MM.1S (cell line): ENCODE data around the gene SLC6A13.

Source experiments
- DNase-seq: peaks from one replicate; pipeline ENCODE4 v3.0.0-alpha.2; 2015
- H2AFZ ChIP-seq: fragments of 300-600 bp; sonication (generic); 2 replicates; pipeline ENCODE4 v1.6.0; 2016; ENCODE audit warnings: antibody characterized with exemption, low read length
- H3F3A ChIP-seq: fragments of 300-600 bp; sonication (generic); 2 replicates; pipeline ENCODE4 v1.6.1; 2016; ENCODE audit warnings: mild to moderate bottlenecking, antibody characterized with exemption, low read length, moderate library complexity, mixed read lengths; ENCODE audit not compliant: insufficient read depth
- H3K27ac ChIP-seq: fragments of 300-600 bp; sonication (generic); 2 replicates; pipeline ENCODE4 v1.5.1; 2016; ENCODE audit warnings: mild to moderate bottlenecking, low read length
- H3K27me3 ChIP-seq: fragments of 300-600 bp; sonication (generic); replicated peaks from 2 replicates; pipeline ENCODE4 v1.6.0; 2016; ENCODE audit warnings: low read length; ENCODE audit not compliant: insufficient read depth
- H3K36me3 ChIP-seq: fragments of 300-600 bp; sonication (generic); replicated peaks from 2 replicates; pipeline ENCODE4 v1.6.1; 2016; ENCODE audit warnings: mild to moderate bottlenecking, low read length, mixed read lengths; ENCODE audit not compliant: insufficient read depth
- H3K4me1 ChIP-seq: fragments of 300-600 bp; sonication (generic); 2 replicates; pipeline ENCODE4 v1.6.1; 2016; ENCODE audit warnings: low read length, mixed read lengths
- H3K4me2 ChIP-seq: fragments of 300-600 bp; sonication (generic); 2 replicates; pipeline ENCODE4 v1.6.0; 2016; ENCODE audit warnings: low read depth, low read length
- H3K4me3 ChIP-seq: fragments of 300-600 bp; sonication (generic); 2 replicates; pipeline ENCODE4 v1.5.1; 2016; ENCODE audit warnings: low read length, mixed read lengths
- H3K79me2 ChIP-seq: fragments of 300-600 bp; sonication (generic); 2 replicates; pipeline ENCODE4 v1.6.1; 2016; ENCODE audit warnings: mixed run types, low read length, mixed read lengths
- H3K9ac ChIP-seq: fragments of 300-600 bp; sonication (generic); 2 replicates; pipeline ENCODE4 v1.6.1; 2016; ENCODE audit warnings: low read length, mixed read lengths
- H3K9me2 ChIP-seq: fragments of 300-600 bp; sonication (generic); replicated peaks from 2 replicates; pipeline ENCODE4 v1.6.1; 2016; ENCODE audit warnings: mild to moderate bottlenecking, low read length, mixed read lengths; ENCODE audit not compliant: insufficient read depth
- H3K9me3 ChIP-seq: fragments of 300-600 bp; sonication (generic); replicated peaks from 2 replicates; pipeline ENCODE4 v1.6.1; 2016; ENCODE audit warnings: mild to moderate bottlenecking, low read length, mixed read lengths; ENCODE audit not compliant: insufficient read depth
- H4K20me1 ChIP-seq: fragments of 300-600 bp; sonication (generic); 2 replicates; pipeline ENCODE4 v1.6.1; 2016; ENCODE audit warnings: mild to moderate bottlenecking, low read length, moderate library complexity, mixed read lengths; ENCODE audit not compliant: insufficient read depth
- EZH2 ChIP-seq: fragments of 300-600 bp; sonication (generic); optimal IDR thresholded peaks from 2 replicates; pipeline ENCODE3; 2017; ENCODE audit warnings: low read depth, mild to moderate bottlenecking, antibody characterized with exemption, low read length, mixed read lengths
- EZH2phosphoT487 ChIP-seq: fragments of 300-600 bp; sonication (generic); IDR thresholded peaks from 2 replicates; pipeline ENCODE4 v1.6.1; 2018; ENCODE audit warnings: antibody characterized with exemption, low read length
- TF ChIP-seq, protein P1 (sequence below): fragments of 300-600 bp; sonication (generic); IDR thresholded peaks from 2 replicates; pipeline ENCODE4 v1.5.1; 2016; ENCODE audit warnings: antibody characterized with exemption, low read length, mixed read lengths

Gene SLC6A13

GRCh38 chr12:197347-197746 lies 65.3 kb downstream of the SLC6A13 start:
- Histone ChIP-seq H3K9me3 (no peaks in the 10 kb centered on the region), H3K27me3 (peaks cover 79% of the 10 kb centered on the region)

DNA sequence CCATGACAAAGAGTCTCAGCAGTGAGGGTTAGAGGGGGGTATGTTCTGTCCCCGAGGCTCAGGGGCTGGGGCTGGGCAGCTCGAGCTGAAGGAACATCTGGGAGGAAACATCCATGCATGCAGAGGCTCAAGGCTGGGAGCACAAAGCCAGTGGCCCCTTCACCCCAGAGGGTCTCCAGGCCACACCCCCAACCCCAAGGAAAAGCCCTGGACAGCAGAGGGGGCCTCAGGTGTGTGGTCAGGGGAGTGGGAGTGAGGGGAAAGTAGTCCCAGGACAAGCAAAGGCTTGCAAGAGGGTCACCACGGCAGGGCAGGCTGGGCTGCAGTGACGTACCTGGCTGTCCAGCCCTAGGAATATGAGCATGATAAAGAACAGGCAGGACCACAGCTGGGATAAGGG lies 66.2 kb downstream of the SLC6A13 start:
- no peak overlapping the region for H3K4me2 ChIP-seq
- H4K20me1 ChIP-seq, result no peaks in the 10 kb centered on the region

More at GRCh38 chr12:197347-197746, 65.3 kb downstream of the SLC6A13 start:
- Histone ChIP-seq H3K9me2 (no peaks in the 10 kb centered on the region), H3F3A (no peaks in the 10 kb centered on the region), H3K27ac (no peak overlapping the region), H3K36me3 (no peaks in the 10 kb centered on the region), H2AFZ (no peak overlapping the region), H3K9ac (no peak overlapping the region), H3K4me3 (no peak overlapping the region), H4K20me1 (no peaks in the 10 kb centered on the region), H3K79me2 (no peaks in the 10 kb centered on the region), H3K4me2 (no peak overlapping the region), H3K4me1 (no peaks in the 10 kb centered on the region)
- no peak for TF ChIP-seq EZH2phosphoT487
- no peak for TF ChIP-seq EZH2
- TF ChIP-seq, protein P1, sequence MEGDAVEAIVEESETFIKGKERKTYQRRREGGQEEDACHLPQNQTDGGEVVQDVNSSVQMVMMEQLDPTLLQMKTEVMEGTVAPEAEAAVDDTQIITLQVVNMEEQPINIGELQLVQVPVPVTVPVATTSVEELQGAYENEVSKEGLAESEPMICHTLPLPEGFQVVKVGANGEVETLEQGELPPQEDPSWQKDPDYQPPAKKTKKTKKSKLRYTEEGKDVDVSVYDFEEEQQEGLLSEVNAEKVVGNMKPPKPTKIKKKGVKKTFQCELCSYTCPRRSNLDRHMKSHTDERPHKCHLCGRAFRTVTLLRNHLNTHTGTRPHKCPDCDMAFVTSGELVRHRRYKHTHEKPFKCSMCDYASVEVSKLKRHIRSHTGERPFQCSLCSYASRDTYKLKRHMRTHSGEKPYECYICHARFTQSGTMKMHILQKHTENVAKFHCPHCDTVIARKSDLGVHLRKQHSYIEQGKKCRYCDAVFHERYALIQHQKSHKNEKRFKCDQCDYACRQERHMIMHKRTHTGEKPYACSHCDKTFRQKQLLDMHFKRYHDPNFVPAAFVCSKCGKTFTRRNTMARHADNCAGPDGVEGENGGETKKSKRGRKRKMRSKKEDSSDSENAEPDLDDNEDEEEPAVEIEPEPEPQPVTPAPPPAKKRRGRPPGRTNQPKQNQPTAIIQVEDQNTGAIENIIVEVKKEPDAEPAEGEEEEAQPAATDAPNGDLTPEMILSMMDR, result no peak
- no peak for DNase-seq

GRCh38 chr12:195951-196350 lies 66.7 kb downstream of the SLC6A13 start:
- Histone ChIP-seq H3K9ac (no peak overlapping the region), H3K9me2 (no peaks in the 10 kb centered on the region), H3K4me3 (no peak overlapping the region), H3F3A (no peaks in the 10 kb centered on the region), H3K4me1 (no peaks in the 10 kb centered on the region), H2AFZ (no peak overlapping the region), H3K9me3 (no peaks in the 10 kb centered on the region), H3K36me3 (no peaks in the 10 kb centered on the region), H3K27me3 (peaks cover 80% of the 10 kb centered on the region), H3K79me2 (no peaks in the 10 kb centered on the region), H4K20me1 (no peaks in the 10 kb centered on the region), H3K4me2 (no peak overlapping the region), H3K27ac (no peak overlapping the region)
- TF ChIP-seq, protein P1, result no peak
- no peak for TF ChIP-seq EZH2phosphoT487
- no peak for TF ChIP-seq EZH2
- no peak for DNase-seq

More for the DNA sequence above, 66.2 kb downstream of the SLC6A13 start:
- H3K36me3 ChIP-seq, result no peaks in the 10 kb centered on the region
- H3F3A ChIP-seq, result no peaks in the 10 kb centered on the region
- H3K4me1 ChIP-seq, result no peaks in the 10 kb centered on the region
- no peak overlapping the region for H3K27ac ChIP-seq
- DNase-seq, result no peak
- H3K4me3 ChIP-seq, result no peak overlapping the region
- H2AFZ ChIP-seq, result no peak overlapping the region
- H3K9ac ChIP-seq, result no peak overlapping the region
- H3K9me2 ChIP-seq, result no peaks in the 10 kb centered on the region
- H3K27me3 ChIP-seq, result peaks cover 80% of the 10 kb centered on the region
- no peaks in the 10 kb centered on the region for H3K9me3 ChIP-seq
- no peaks in the 10 kb centered on the region for H3K79me2 ChIP-seq
- no peak for TF ChIP-seq EZH2
- no peak for TF ChIP-seq EZH2phosphoT487
- TF ChIP-seq, protein P1, result no peak
